Cardiac muscle cell (in vitro differentiated cells and primary cell): Measurements from ENCODE around the gene TNFRSF19. TPM values are rescaled to one million over a fixed set of nuclear protein-coding genes. Genes with fewer than 3 reads are reported as not detected.

Experiments
- DNase-seq, 2 donors: peaks; one replicate each; pipeline versions ENCODE4 v3.0.0 to v3.0.0-alpha.2; 2010 to 2017; ENCODE audit warnings: low read depth in 1 of 2, low spot score in 1 of 2
- H3K27ac ChIP-seq: fragments of 200-600 bp; sonication (generic); 2 replicates; pipeline ENCODE4 v1.5.1; 2016
- H3K27me3 ChIP-seq: fragments of 200-600 bp; sonication (generic); 2 replicates; pipeline ENCODE4 v1.6.0; 2016; ENCODE audit warnings: control low read depth
- H3K36me3 ChIP-seq: fragments of 200-600 bp; sonication (generic); 2 replicates; pipeline ENCODE4 v1.5.1; 2016; ENCODE audit warnings: control low read depth
- H3K4me1 ChIP-seq: fragments of 200-600 bp; sonication (generic); 2 replicates; pipeline ENCODE4 v1.8.1; 2017; ENCODE audit warnings: low read depth, mild to moderate bottlenecking, mixed run types
- H3K4me3 ChIP-seq: fragments of 200-600 bp; sonication (generic); 2 replicates; pipeline ENCODE4 v1.5.1; 2016; ENCODE audit warnings: mild to moderate bottlenecking
- H3K9me3 ChIP-seq: fragments of 200-600 bp; sonication (generic); 2 replicates; pipeline ENCODE4 v1.5.1; 2017; ENCODE audit warnings: low read depth, mild to moderate bottlenecking, control low read depth
- CTCF ChIP-seq: IDR thresholded peaks from 2 replicates; pipeline ENCODE4 v1.5.1; 2012; ENCODE audit warnings: low read depth, mild to moderate bottlenecking, low read length
- polyA plus RNA-seq: library from polyadenylated mRNA; unstranded; fragments of >200 nt; fragmentation: Nextera tagmentation; extraction: Ambion mirVana; gene quantifications from 2 replicates; pipeline ENCODE4 v1.2.1, GENCODE V29; 2016
- total RNA-seq: library from RNA; depleted of rRNA; stranded (reverse); fragments of >200 nt; gene quantifications from 2 replicates; pipeline ENCODE4 v1.2.3, GENCODE V29; 2016

Gene TNFRSF19
- total and polyA plus RNA-seq, 2 experiments from 2014 or later = 91.3 to 139 TPM

DNA sequence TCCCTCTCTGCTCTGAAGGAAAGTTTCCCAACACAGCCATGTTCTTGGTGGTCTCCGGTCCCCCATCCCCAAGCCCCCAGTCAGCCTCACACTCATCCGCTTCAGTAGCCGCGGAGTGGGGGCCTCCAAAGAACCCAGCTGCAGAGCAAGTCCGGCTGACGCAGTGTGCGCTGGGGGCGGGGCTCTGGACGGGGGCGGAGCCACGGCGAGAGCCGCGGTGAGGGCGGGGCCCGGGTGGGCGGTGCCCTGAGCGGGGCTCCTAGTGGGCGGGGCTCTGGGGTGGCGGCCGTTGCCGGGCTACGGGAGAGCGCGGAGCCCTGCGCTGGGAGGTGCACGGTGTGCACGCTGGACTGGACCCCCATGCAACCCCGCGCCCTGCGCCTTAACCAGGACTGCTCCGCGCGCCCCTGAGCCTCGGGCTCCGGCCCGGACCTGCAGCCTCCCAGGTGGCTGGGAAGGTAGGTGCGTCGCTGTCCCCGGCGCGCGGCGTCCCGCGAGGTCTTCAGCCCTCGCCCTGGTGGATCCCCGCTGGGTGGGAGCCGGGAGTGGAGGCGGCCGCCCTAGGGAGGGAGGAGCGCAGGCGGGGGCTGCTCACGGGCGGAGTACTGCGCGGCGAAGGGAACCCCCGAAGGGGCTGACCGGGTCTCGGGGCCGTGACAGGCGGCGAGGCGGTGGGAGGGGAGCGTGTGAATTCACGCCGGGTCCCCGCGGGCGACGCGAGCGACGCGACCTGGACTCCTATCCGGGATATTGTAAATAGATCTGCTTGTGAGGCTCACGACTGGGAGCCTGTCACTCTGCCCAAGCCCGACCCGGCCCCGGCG lies 9.1 kb downstream of the TNFRSF19 start:
- H3K36me3 ChIP-seq = no peaks in the 10 kb centered on the region
- peaks cover 10% of the 10 kb centered on the region for H3K27me3 ChIP-seq
- H3K4me1 ChIP-seq = peaks cover 16% of the 10 kb centered on the region
- H3K9me3 ChIP-seq = no peaks in the 10 kb centered on the region
- H3K27ac ChIP-seq = peak overlapping the region; percentile 67
- peak; percentile 90 to 93 for DNase-seq
- peak overlapping the region; percentile 82 for H3K4me3 ChIP-seq
- TF ChIP-seq CTCF = no peak

DNA sequence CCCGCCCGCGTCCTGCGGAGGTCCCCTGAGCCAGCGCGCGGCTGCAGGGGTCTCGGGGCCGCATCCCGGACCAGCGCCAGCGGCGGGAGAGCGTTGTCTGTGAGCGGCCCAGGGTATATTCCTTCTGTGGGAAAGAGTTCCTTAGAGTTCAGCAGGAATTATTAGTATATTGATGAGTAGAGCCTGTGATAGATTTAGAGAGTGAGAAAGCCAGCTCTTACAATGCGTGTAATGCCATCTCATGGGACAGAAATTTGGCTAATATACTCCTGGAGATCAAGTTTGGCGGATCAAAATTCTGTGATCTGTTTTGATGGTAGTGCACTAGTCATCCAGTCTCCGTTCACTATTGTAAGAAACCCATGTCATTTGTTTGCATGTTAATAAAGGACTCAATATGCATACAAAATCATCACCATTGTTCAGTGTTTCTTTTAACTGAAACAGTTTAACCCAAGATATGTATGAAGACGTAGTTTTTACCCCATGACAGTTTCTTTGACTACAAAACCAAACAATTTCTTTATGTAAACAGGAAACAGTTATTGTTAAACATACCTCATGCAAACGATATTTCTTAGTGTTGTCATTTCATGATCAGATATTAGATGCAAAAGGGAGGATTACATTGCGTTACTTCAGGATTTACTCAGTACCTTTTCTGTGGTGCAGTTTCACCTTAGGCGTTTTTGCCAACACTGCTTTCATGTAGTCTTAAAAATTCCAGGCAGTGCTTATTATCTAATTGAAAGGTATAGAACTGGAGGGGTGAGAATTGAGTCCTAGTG lies 9.9 kb downstream of the TNFRSF19 start:
- Histone ChIP-seq H3K4me3 (peak overlapping the region; percentile 82), H3K4me1 (peaks cover 16% of the 10 kb centered on the region), H3K36me3 (no peaks in the 10 kb centered on the region), H3K27me3 (peaks cover 10% of the 10 kb centered on the region), H3K9me3 (no peaks in the 10 kb centered on the region), H3K27ac (no peak overlapping the region)
- peak; percentile 7 to 59 for DNase-seq
- TF ChIP-seq CTCF = no peak

DNA sequence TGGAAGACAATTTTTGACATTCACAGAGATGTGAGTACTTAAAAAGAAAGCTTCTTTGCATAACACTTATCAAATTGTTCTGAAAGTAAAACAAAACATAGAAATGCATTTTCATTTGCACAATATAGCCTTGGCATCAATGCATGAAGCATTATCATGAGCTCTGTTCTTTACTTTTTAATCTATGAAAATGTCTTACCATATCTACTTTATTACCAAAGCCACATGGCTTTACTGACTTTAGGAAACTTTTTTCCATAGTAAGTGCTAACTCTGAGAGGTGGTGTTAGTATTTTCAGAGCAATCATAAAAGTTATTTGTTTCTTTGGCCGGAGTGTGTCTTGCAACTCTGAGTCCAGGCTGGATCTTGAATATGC lies 10.5 kb downstream of the TNFRSF19 start:
- Histone ChIP-seq H3K27me3 (peaks cover 10% of the 10 kb centered on the region), H3K36me3 (peaks cover 2% of the 10 kb centered on the region), H3K4me1 (peaks cover 16% of the 10 kb centered on the region), H3K9me3 (no peaks in the 10 kb centered on the region), H3K27ac (no peak overlapping the region), H3K4me3 (peak overlapping the region; percentile 82)
- peak in 1 of 2 donors; percentile 9 for DNase-seq
- no peak for TF ChIP-seq CTCF

DNA sequence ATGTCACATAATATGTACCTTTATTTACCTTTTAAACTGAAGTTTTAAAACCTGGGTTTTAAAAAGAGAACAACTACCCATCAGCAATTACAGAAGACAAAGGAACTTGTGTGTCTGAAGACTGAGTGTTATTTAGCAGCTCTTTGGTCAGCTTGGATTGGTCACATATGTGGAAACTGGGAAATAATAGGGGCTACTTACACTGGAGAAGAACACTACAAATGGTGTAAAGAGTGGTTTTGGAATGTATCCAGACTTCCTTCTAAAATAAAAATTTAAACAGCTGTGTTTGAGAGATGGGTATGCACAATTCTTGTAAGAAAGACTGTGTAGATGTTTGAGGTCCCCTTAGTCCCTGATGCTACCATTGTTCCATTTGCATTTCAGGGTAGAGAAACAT lies 13.3 kb downstream of the TNFRSF19 start:
- TF ChIP-seq CTCF = no peak
- no peak overlapping the region for H3K27ac ChIP-seq
- peaks cover 10% of the 10 kb centered on the region for H3K27me3 ChIP-seq
- H3K9me3 ChIP-seq = no peaks in the 10 kb centered on the region
- DNase-seq = peak in 1 of 2 donors; percentile 13
- no peak overlapping the region for H3K4me3 ChIP-seq
- H3K4me1 ChIP-seq = peaks cover 15% of the 10 kb centered on the region
- H3K36me3 ChIP-seq = peaks cover 2% of the 10 kb centered on the region

DNA sequence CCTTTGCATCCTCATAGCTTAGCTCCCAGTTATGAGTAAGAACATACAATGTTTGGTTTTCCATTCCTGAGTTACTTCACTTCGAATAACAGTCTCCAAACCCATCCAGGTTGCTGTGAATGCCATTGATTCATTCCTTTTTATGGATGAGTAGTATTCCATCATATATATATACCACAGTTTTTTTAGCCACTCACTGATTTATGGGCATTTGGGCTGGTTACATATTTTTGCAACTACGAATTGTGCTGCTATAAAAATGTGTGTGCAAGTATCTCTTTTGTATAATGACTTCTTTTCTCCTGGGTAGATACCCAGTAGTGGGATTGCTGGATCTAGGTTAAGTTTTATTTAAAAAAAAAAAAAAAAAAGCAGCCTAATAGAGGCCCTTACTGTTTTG lies 14.1 kb downstream of the TNFRSF19 start:
- no peak for DNase-seq
- Histone ChIP-seq H3K4me1 (peaks cover 19% of the 10 kb centered on the region), H3K9me3 (no peaks in the 10 kb centered on the region), H3K27me3 (peaks cover 10% of the 10 kb centered on the region), H3K27ac (no peak overlapping the region), H3K4me3 (no peak overlapping the region), H3K36me3 (peaks cover 2% of the 10 kb centered on the region)
- TF ChIP-seq CTCF = no peak
